Measurements from ENCODE around the gene GDPD4. TPM values are rescaled to one million over a fixed set of nuclear protein-coding genes. Genes with fewer than 3 reads are reported as not detected.

The GDPD4 gene
- total RNA-seq, 1 experiment from 2014 or later, result not detected

DNA sequence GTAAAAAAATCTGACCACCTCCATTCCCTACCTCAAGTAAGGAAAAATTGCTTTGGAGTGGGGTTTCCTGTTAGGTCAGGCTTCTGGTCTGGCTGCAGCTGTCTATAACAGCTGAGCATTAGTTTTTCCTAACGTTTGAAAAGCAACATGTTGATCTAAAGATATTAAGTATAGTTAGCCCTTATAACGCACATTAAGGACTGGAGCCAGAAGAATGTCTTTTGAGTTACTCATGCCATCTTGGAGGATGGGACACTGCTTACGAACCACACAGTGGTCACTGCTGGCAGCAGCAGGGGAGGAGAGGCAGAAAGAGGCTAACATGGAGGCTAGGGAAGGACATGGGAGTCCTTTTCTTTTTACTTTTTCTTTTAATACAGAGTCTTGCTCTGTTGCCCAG is 44.1 kb upstream of the GDPD4 start:
- no peaks in the 10 kb centered on the region for H3K27me3 ChIP-seq (ENCODE audit: low read length)
- H3K9ac ChIP-seq (ENCODE audit: low read length), result no peak overlapping the region
- H3K79me2 ChIP-seq (ENCODE audit: low read length), result no peaks in the 10 kb centered on the region
- no peak overlapping the region for H3K27ac ChIP-seq (ENCODE audit: low read length)
- DNase-seq (no peak), ATAC-seq (no peak)
- intact Hi-C loops (cut with micrococcal nuclease), result no loop called here
- H3K4me3 ChIP-seq (ENCODE audit: low read length), result no peak overlapping the region
- POLR2A ChIA-PET (ENCODE audit: unreplicated experiment), result no interaction called here
- H3F3A ChIP-seq (ENCODE audit: low read length, unreplicated experiment), result no peaks in the 10 kb centered on the region
- BruUV-seq (replicated peaks), result no TSS peak
- H3K9me2 ChIP-seq (replicated peaks; ENCODE audit: low read length), result no peaks in the 10 kb centered on the region
- H3K36me3 ChIP-seq (ENCODE audit: low read depth, low read length), result no peaks in the 10 kb centered on the region
- TF ChIP-seq, protein P1, sequence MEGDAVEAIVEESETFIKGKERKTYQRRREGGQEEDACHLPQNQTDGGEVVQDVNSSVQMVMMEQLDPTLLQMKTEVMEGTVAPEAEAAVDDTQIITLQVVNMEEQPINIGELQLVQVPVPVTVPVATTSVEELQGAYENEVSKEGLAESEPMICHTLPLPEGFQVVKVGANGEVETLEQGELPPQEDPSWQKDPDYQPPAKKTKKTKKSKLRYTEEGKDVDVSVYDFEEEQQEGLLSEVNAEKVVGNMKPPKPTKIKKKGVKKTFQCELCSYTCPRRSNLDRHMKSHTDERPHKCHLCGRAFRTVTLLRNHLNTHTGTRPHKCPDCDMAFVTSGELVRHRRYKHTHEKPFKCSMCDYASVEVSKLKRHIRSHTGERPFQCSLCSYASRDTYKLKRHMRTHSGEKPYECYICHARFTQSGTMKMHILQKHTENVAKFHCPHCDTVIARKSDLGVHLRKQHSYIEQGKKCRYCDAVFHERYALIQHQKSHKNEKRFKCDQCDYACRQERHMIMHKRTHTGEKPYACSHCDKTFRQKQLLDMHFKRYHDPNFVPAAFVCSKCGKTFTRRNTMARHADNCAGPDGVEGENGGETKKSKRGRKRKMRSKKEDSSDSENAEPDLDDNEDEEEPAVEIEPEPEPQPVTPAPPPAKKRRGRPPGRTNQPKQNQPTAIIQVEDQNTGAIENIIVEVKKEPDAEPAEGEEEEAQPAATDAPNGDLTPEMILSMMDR (conservative IDR thresholded peaks at IDR 0.05; ENCODE audit: low read depth, low read length), result no peak
- no peak for TF ChIP-seq EZH2 (IDR thresholded peaks at IDR 0.05; ENCODE audit: low read length, unreplicated experiment)
- CTCF ChIA-PET, result no interaction called here
- H3K4me2 ChIP-seq (ENCODE audit: low read length), result no peak overlapping the region
- no peaks in the 10 kb centered on the region for H3K9me3 ChIP-seq (ENCODE audit: low read length)
- no peak overlapping the region for H2AFZ ChIP-seq (ENCODE audit: low read length)
- H4K20me1 ChIP-seq (ENCODE audit: low read length), result no peaks in the 10 kb centered on the region
- no peaks in the 10 kb centered on the region for H3K4me1 ChIP-seq (ENCODE audit: insufficient read depth, low read length)

DNA sequence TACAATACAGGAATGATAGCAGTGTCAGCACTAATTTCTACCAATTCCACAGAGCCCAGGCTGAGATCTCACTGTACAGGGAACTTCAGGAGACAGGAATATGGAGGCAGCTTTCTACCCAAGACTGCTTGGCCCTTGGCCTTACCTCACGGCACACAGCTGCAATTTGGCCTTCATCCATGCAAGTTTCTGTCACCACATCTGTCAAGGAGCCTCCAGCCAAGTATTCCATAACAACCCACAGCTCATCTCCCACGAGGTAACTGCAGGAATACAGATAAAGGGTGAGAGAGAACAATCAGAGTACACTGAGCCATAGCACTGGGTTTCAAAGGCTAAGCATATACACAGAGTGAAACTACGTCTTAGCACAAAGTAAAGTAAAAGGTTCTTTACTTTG is 39.0 kb upstream of the GDPD4 start:
- intact Hi-C loops (cut with micrococcal nuclease), result no loop called here
- Histone ChIP-seq H3K27me3 (ENCODE audit: low read length) (no peaks in the 10 kb centered on the region), H3K4me2 (ENCODE audit: low read length) (no peak overlapping the region), H3K27ac (ENCODE audit: low read length) (no peak overlapping the region), H4K20me1 (ENCODE audit: low read length) (no peaks in the 10 kb centered on the region), H3F3A (ENCODE audit: low read length, unreplicated experiment) (no peaks in the 10 kb centered on the region), H3K9ac (ENCODE audit: low read length) (no peak overlapping the region), H3K36me3 (ENCODE audit: low read depth, low read length) (no peaks in the 10 kb centered on the region), H3K4me1 (ENCODE audit: insufficient read depth, low read length) (no peaks in the 10 kb centered on the region), H3K9me3 (ENCODE audit: low read length) (no peaks in the 10 kb centered on the region), H2AFZ (ENCODE audit: low read length) (no peak overlapping the region), H3K79me2 (ENCODE audit: low read length) (no peaks in the 10 kb centered on the region), H3K4me3 (ENCODE audit: low read length) (no peak overlapping the region), H3K9me2 (replicated peaks; ENCODE audit: low read length) (no peaks in the 10 kb centered on the region)
- TF ChIP-seq EZH2 (IDR thresholded peaks at IDR 0.05; ENCODE audit: low read length, unreplicated experiment) (no peak), EZH2phosphoT487 (IDR thresholded peaks at IDR 0.05; ENCODE audit: borderline replicate concordance, low read length) (no peak)
- TF ChIP-seq, protein P1 (conservative IDR thresholded peaks at IDR 0.05; ENCODE audit: low read depth, low read length), result no peak
- ChIA-PET POLR2A (ENCODE audit: unreplicated experiment) (no interaction called here), CTCF (no interaction called here)
- DNase-seq (no peak), ATAC-seq (no peak)
- BruUV-seq (replicated peaks), result no TSS peak

DNA sequence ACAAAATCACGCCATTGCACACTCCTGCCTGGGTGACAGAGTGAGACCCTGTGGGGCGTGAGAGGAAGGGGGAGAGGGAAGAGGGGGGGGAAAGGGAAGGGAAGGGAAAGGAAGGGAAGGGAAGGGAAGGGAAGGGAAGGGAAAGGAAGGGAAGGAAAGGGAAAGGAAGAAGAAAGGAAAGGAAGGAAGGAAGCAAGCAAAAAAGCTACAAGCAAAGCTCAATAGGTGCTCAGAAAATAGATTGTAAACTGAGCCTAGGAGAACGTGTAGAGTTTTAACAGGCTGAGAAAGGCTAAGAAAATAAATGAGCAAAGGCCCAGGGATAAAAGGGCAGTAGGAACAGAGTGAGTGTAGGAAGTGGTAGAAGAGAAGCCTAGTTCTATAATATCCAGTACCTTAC is 30.8 kb upstream of the GDPD4 start:
- intact Hi-C loops (cut with micrococcal nuclease), result no loop called here
- Histone ChIP-seq H3F3A (ENCODE audit: low read length, unreplicated experiment) (no peaks in the 10 kb centered on the region), H3K79me2 (ENCODE audit: low read length) (no peaks in the 10 kb centered on the region), H4K20me1 (ENCODE audit: low read length) (no peaks in the 10 kb centered on the region), H3K4me3 (ENCODE audit: low read length) (no peak overlapping the region), H3K4me1 (ENCODE audit: insufficient read depth, low read length) (no peaks in the 10 kb centered on the region), H3K9me3 (ENCODE audit: low read length) (no peaks in the 10 kb centered on the region), H3K9ac (ENCODE audit: low read length) (no peak overlapping the region), H2AFZ (ENCODE audit: low read length) (no peak overlapping the region), H3K9me2 (replicated peaks; ENCODE audit: low read length) (no peaks in the 10 kb centered on the region), H3K4me2 (ENCODE audit: low read length) (no peak overlapping the region), H3K36me3 (ENCODE audit: low read depth, low read length) (no peaks in the 10 kb centered on the region), H3K27ac (ENCODE audit: low read length) (no peak overlapping the region), H3K27me3 (ENCODE audit: low read length) (no peaks in the 10 kb centered on the region)
- ATAC-seq (no peak), DNase-seq (no peak)
- BruUV-seq (replicated peaks), result no TSS peak
- TF ChIP-seq EZH2 (IDR thresholded peaks at IDR 0.05; ENCODE audit: low read length, unreplicated experiment), result no peak
- TF ChIP-seq, protein P1 (conservative IDR thresholded peaks at IDR 0.05; ENCODE audit: low read depth, low read length), result no peak
- CTCF ChIA-PET, result no interaction called here
- POLR2A ChIA-PET (ENCODE audit: unreplicated experiment), result no interaction called here

All from PC-3 (cell line).